Effector memory CD8-positive, alpha-beta T cell (primary cell): ENCODE results near the gene CHAC2.
A peak's percentile ranks its signal among the peaks of the same experiment; 100 is the strongest.
"Not testable (repeated sequence)": the region's sequence is repeated elsewhere in the genome, so short reads cannot be mapped to it uniquely, and the experiment has no call there.

ENCODE experiments used
- ATAC-seq: fragments of 150-1000 bp; cut with Tn5 transposase; replicated peaks from 2 replicates; pipeline ENCODE4 v1.10.0; 2021; ENCODE audit warnings: mild to moderate bottlenecking, moderate library complexity
- DNase-seq, 3 experiments: peaks; one replicate each; pipeline ENCODE4 v3.0.0; 2021
- H3K27ac Mint-ChIP-seq, 2 donors: one replicate each; pipeline ENCODE4 v1.8.0; 2022; ENCODE audit warnings: mild to moderate bottlenecking in 2 of 2, mixed read lengths in 2 of 2, moderate library complexity in 2 of 2
- H3K27me3 Mint-ChIP-seq, 2 donors: one replicate each; pipeline ENCODE4 v1.8.0; 2022; ENCODE audit warnings: mixed read lengths in 2 of 2
- H3K36me3 Mint-ChIP-seq: one replicate; pipeline ENCODE4 v1.8.0; 2022; ENCODE audit warnings: mild to moderate bottlenecking, moderate library complexity, mixed read lengths; ENCODE audit not compliant: insufficient read depth
- H3K4me1 Mint-ChIP-seq, 2 donors: one replicate each; pipeline ENCODE4 v1.8.0; 2022; ENCODE audit warnings: low read depth in 2 of 2, mixed read lengths in 2 of 2
- H3K4me3 Mint-ChIP-seq, 2 donors: one replicate each; pipeline ENCODE4 v1.8.0; 2022; ENCODE audit warnings: mild to moderate bottlenecking in 2 of 2, mixed read lengths in 2 of 2, moderate library complexity in 2 of 2
- H3K9me3 Mint-ChIP-seq, 2 donors: one replicate each; pipeline ENCODE4 v1.8.0; 2022; ENCODE audit warnings: mixed read lengths in 2 of 2
- total RNA-seq, 9 experiments: gene quantifications; one replicate each; lab custom pipeline; 2026; lab: John Stamatoyannopoulos, UW

CHAC2 gene
- total RNA-seq, result 0.67 to 20.1 (median 4.3) reads per million in 9 experiments

- Mint-ChIP-seq H3K27ac (peak within 1 kb of the TSS; percentile 96 to 97), H3K4me1 (peaks cover 6 to 13% of the 10 kb centered on the region in 2 donors), H3K9me3 (no peaks in the 10 kb centered on the region), H3K36me3 (peaks cover 19% of the 10 kb centered on the region), H3K4me3 (peak within 1 kb of the TSS; percentile 95 to 96), H3K27me3 (no peaks in the 10 kb centered on the region)
- ATAC-seq, result peak; percentile 91
- peak; percentile 81 to 82 (median 81) for DNase-seq
These were observed at the start of gene CHAC2 for GRCh38 chr2:53767405-53768241. Gene CHAC2, plus strand, starts transcription at chr2:53767804. Its CDS starts 83 bp downstream, at chr2:53767887.

GRCh38 chr2:53720944-53721343 is 46.7 kb upstream of the CHAC2 start:
- Mint-ChIP-seq H3K4me1 (peaks cover 17 to 35% of the 10 kb centered on the region in 2 donors), H3K27ac (peak overlapping the region in 1 of 2 donors; percentile 49)
- not testable (repeated sequence) for H3K4me3 Mint-ChIP-seq, DNase-seq, H3K9me3 Mint-ChIP-seq, ATAC-seq, H3K27me3 Mint-ChIP-seq, H3K36me3 Mint-ChIP-seq

- Mint-ChIP-seq H3K36me3 (peaks cover 4% of the 10 kb centered on the region), H3K4me3 (no peak overlapping the region), H3K27ac (peak overlapping the region in 1 of 2 donors; percentile 52), H3K27me3 (no peaks in the 10 kb centered on the region), H3K4me1 (peaks cover 12 to 29% of the 10 kb centered on the region in 2 donors), H3K9me3 (no peaks in the 10 kb centered on the region)
- ATAC-seq (no peak), DNase-seq (no peak)
These were observed 43.1 kb upstream of the CHAC2 start for GRCh38 chr2:53724536-53724935.

- Mint-ChIP-seq H3K9me3 (no peaks in the 10 kb centered on the region), H3K36me3 (peaks cover 2% of the 10 kb centered on the region), H3K4me1 (peaks cover 10 to 32% of the 10 kb centered on the region in 2 donors), H3K27me3 (no peaks in the 10 kb centered on the region), H3K4me3 (no peak overlapping the region), H3K27ac (peak overlapping the region in 1 of 2 donors; percentile 11)
- DNase-seq (no peak), ATAC-seq (no peak)
These were observed 41.9 kb upstream of the CHAC2 start for GRCh38 chr2:53725662-53726061.

- Mint-ChIP-seq H3K9me3 (no peaks in the 10 kb centered on the region), H3K4me3 (no peak overlapping the region), H3K27ac (peak overlapping the region; percentile 70 to 79), H3K36me3 (no peaks in the 10 kb centered on the region), H3K27me3 (no peaks in the 10 kb centered on the region), H3K4me1 (peaks cover 2 to 22% of the 10 kb centered on the region in 2 donors)
- no peak for ATAC-seq
- no peak for DNase-seq
These were observed 39.7 kb upstream of the CHAC2 start for GRCh38 chr2:53727921-53728320.

GRCh38 chr2:53729143-53729762 is 38.4 kb upstream of the CHAC2 start:
- DNase-seq, result no peak
- H3K4me3 Mint-ChIP-seq, result no peak overlapping the region
- H3K4me1 Mint-ChIP-seq, result peaks cover 1 to 13% of the 10 kb centered on the region in 2 donors
- no peaks in the 10 kb centered on the region for H3K9me3 Mint-ChIP-seq
- no peak overlapping the region for H3K27ac Mint-ChIP-seq
- H3K36me3 Mint-ChIP-seq, result peaks cover 3% of the 10 kb centered on the region
- no peaks in the 10 kb centered on the region for H3K27me3 Mint-ChIP-seq
- ATAC-seq, result no peak

GRCh38 chr2:53737091-53737490 is 30.5 kb upstream of the CHAC2 start:
- DNase-seq, result no peak
- H3K4me1 Mint-ChIP-seq, result peaks cover 8 to 13% of the 10 kb centered on the region in 2 donors
- ATAC-seq, result no peak
- H3K9me3 Mint-ChIP-seq, result no peaks in the 10 kb centered on the region
- H3K4me3 Mint-ChIP-seq, result no peak overlapping the region
- H3K36me3 Mint-ChIP-seq, result peaks cover 10% of the 10 kb centered on the region
- H3K27ac Mint-ChIP-seq, result peak overlapping the region in 1 of 2 donors; percentile 66
- H3K27me3 Mint-ChIP-seq, result no peaks in the 10 kb centered on the region

GRCh38 chr2:53739032-53739431 is 28.6 kb upstream of the CHAC2 start:
- no peaks in the 10 kb centered on the region for H3K27me3 Mint-ChIP-seq
- H3K27ac Mint-ChIP-seq, result no peak overlapping the region
- peaks cover 11 to 18% of the 10 kb centered on the region in 2 donors for H3K4me1 Mint-ChIP-seq
- ATAC-seq, result no peak
- H3K4me3 Mint-ChIP-seq, result no peak overlapping the region
- peaks cover 17% of the 10 kb centered on the region for H3K36me3 Mint-ChIP-seq
- DNase-seq, result no peak
- H3K9me3 Mint-ChIP-seq, result no peaks in the 10 kb centered on the region

- no peaks in the 10 kb centered on the region for H3K27me3 Mint-ChIP-seq
- no peak overlapping the region for H3K4me3 Mint-ChIP-seq
- H3K27ac Mint-ChIP-seq, result no peak overlapping the region
- H3K9me3 Mint-ChIP-seq, result no peaks in the 10 kb centered on the region
- peaks cover 16% of the 10 kb centered on the region for H3K36me3 Mint-ChIP-seq
- H3K4me1 Mint-ChIP-seq, result peaks cover 9 to 16% of the 10 kb centered on the region in 2 donors
- DNase-seq (no peak), ATAC-seq (no peak)
These were observed 27.4 kb upstream of the CHAC2 start for GRCh38 chr2:53740170-53740569.

- H3K4me1 Mint-ChIP-seq, result peaks cover 7 to 8% of the 10 kb centered on the region in 2 donors
- no peaks in the 10 kb centered on the region for H3K27me3 Mint-ChIP-seq
- H3K36me3 Mint-ChIP-seq, result peaks cover 30% of the 10 kb centered on the region
- H3K4me3 Mint-ChIP-seq, result no peak overlapping the region
- H3K27ac Mint-ChIP-seq, result no peak overlapping the region
- ATAC-seq (no peak), DNase-seq (no peak)
- H3K9me3 Mint-ChIP-seq, result no peaks in the 10 kb centered on the region
These were observed 23.1 kb upstream of the CHAC2 start for GRCh38 chr2:53744395-53745065.

GRCh38 chr2:53750041-53750768 is 17.4 kb upstream of the CHAC2 start:
- Mint-ChIP-seq H3K4me1 (peaks cover 4 to 7% of the 10 kb centered on the region in 2 donors), H3K27ac (no peak overlapping the region), H3K36me3 (peaks cover 21% of the 10 kb centered on the region), H3K9me3 (no peaks in the 10 kb centered on the region), H3K4me3 (no peak overlapping the region), H3K27me3 (no peaks in the 10 kb centered on the region)
- DNase-seq, result no peak
- no peak for ATAC-seq

- ATAC-seq, result no peak
- H3K4me3 Mint-ChIP-seq, result no peak overlapping the region
These were observed 15.9 kb upstream of the CHAC2 start for GRCh38 chr2:53751728-53752127.

GRCh38 chr2:53752385-53752784 is 15.2 kb upstream of the CHAC2 start:
- Mint-ChIP-seq H3K4me1 (peaks cover 4 to 7% of the 10 kb centered on the region in 2 donors), H3K27me3 (no peaks in the 10 kb centered on the region)

More at GRCh38 chr2:53751728-53752127, 15.9 kb upstream of the CHAC2 start:
- Mint-ChIP-seq H3K9me3 (no peaks in the 10 kb centered on the region), H3K36me3 (peaks cover 20% of the 10 kb centered on the region), H3K4me1 (peaks cover 4 to 7% of the 10 kb centered on the region in 2 donors), H3K27ac (peak overlapping the region in 1 of 2 donors; percentile 15), H3K27me3 (no peaks in the 10 kb centered on the region)
- no peak for DNase-seq

More at GRCh38 chr2:53752385-53752784, 15.2 kb upstream of the CHAC2 start:
- no peaks in the 10 kb centered on the region for H3K9me3 Mint-ChIP-seq
- peaks cover 19% of the 10 kb centered on the region for H3K36me3 Mint-ChIP-seq
- no peak for ATAC-seq
- H3K27ac Mint-ChIP-seq, result peak overlapping the region in 1 of 2 donors; percentile 15
- no peak overlapping the region for H3K4me3 Mint-ChIP-seq
- DNase-seq, result no peak
